ENCODE measurements around the gene ADM2. TPM values are rescaled to one million over a fixed set of nuclear protein-coding genes. Genes with fewer than 3 reads are reported as not detected.
A peak's percentile ranks its signal among the peaks of the same experiment; 100 is the strongest.

The ADM2 gene
- total RNA-seq, 1 donor from 2014 or later, result 3.7 TPM

DNA sequence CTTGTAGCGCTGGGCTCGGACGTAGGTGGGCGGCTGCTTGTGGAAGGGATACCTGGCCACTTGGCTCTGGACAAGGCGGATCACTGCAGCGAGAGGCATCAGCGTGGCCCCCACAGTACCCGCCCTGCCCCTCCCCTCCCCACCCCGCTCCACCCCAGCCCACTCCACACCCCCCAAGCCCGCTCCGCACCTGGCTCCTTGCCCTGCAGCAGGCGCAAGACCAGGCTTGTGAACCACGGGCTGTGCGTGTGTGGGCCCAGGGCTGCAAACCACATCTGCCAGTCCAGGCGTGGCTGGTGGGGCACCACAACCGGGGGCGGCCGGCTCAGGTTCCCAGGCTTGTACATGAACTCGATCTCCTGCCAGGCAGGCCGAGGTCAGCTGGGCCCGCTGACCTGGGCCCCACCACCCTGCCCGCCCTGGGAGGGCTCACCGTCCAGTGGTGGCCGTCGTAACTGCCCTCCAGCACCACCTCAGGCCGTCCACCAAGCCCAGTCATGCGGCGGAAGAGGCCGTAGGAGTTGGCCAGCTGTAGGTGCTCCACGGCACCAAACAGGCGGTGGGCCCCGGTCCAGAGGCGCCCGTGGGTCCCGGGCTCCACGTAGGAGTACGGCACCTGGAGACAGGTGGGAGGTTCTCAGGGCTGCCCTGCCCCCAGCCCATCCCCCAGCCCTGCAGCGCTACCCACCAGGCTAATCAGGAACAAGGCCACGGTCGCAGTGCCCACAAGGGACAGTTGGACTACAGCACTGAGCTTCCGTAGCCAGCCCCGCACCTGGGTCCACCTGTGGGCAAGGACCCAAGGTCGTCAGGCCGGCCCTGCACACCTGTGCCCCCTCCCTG, 23.2 kb downstream of the ADM2 start:
- TF ChIP-seq, protein P1, sequence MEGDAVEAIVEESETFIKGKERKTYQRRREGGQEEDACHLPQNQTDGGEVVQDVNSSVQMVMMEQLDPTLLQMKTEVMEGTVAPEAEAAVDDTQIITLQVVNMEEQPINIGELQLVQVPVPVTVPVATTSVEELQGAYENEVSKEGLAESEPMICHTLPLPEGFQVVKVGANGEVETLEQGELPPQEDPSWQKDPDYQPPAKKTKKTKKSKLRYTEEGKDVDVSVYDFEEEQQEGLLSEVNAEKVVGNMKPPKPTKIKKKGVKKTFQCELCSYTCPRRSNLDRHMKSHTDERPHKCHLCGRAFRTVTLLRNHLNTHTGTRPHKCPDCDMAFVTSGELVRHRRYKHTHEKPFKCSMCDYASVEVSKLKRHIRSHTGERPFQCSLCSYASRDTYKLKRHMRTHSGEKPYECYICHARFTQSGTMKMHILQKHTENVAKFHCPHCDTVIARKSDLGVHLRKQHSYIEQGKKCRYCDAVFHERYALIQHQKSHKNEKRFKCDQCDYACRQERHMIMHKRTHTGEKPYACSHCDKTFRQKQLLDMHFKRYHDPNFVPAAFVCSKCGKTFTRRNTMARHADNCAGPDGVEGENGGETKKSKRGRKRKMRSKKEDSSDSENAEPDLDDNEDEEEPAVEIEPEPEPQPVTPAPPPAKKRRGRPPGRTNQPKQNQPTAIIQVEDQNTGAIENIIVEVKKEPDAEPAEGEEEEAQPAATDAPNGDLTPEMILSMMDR (IDR thresholded peaks at IDR 0.05; ENCODE audit: insufficient read depth, low read length, severe bottlenecking), result no peak
- FAIRE-seq (no peak), DNase-seq (ENCODE audit: low read depth) (peak; percentile 68)
- Histone ChIP-seq H3K36me3 (ENCODE audit: control insufficient read depth, insufficient read depth, low read length) (peaks cover 15% of the 10 kb centered on the region), H3K4me3 (ENCODE audit: low read depth, low read length) (no peak overlapping the region), H3K27me3 (ENCODE audit: control insufficient read depth, insufficient read depth, low read length) (no peaks in the 10 kb centered on the region)

DNA sequence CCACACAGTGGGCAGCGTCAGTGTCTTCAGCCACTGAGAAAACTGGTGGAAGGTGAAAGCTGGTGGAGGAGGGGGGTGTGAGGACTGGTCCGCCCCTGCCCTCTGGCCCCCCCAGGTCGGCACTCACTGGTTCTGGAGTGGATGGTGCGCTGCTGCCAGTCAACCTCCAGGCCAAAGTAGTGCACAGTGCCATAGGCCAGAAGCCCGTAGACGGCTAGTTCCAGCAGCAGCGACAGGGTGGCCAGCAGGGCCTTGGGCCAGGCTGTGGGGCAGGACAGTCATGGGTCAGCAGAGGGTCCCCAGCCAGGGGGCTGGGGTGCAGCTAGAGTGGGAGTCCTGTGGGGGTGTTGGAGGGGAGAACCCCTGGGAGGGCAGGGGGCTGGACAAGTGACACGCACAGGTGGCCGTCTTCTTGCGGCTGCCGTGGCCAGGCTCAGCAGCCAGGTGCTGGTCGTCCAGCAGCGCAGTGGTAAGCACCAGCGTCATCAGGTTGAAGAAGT, 24.0 kb downstream of the ADM2 start:
- no peak overlapping the region for H3K4me3 ChIP-seq (ENCODE audit: low read depth, low read length)
- DNase-seq (ENCODE audit: low read depth) (no peak), FAIRE-seq (no peak)
- TF ChIP-seq, protein P1 (IDR thresholded peaks at IDR 0.05; ENCODE audit: insufficient read depth, low read length, severe bottlenecking), result no peak
- H3K27me3 ChIP-seq (ENCODE audit: control insufficient read depth, insufficient read depth, low read length), result no peaks in the 10 kb centered on the region
- peaks cover 15% of the 10 kb centered on the region for H3K36me3 ChIP-seq (ENCODE audit: control insufficient read depth, insufficient read depth, low read length)

DNA sequence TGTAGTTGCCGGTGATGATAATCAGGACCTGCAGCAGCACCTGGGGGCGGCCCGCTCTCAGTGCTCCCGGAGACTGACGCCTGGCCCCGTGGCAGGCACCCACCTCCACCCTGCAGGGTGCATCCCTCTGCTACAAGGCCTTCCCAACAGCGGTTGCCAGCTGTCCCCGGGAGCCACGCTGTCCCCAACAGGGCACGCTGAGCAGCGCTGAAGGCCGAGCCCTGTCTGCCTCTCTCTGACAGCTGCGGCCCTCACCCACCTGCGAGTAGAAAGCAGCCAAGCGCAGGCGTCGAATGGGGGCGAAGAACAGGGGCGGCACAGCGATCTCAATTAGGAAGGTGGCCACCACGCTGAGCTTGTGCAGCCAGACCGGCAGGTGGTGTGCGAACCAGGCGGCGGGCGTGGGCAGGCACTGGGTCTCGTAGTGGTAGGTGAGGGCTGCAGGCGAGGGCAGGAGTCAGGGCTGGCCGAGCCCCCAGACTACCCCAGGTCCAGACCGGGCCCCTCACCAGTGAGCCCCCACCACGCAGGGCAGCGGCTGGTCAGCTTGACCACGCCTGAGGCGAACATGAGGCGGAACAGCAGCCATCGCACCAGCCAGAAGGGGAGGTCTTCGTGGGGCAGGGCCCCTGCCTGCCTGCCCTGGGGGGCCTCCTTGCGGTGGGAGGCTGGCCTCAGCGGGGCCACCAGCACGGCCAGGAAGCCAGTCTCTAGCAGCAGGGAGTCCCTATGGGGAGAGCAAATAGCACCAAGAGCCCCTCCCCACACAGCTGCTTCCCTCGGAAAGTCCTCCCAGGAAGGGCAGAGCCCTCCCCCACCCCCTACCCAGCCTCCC, 24.6 kb downstream of the ADM2 start:
- peaks cover 15% of the 10 kb centered on the region for H3K36me3 ChIP-seq (ENCODE audit: control insufficient read depth, insufficient read depth, low read length)
- no peak for FAIRE-seq

DNA sequence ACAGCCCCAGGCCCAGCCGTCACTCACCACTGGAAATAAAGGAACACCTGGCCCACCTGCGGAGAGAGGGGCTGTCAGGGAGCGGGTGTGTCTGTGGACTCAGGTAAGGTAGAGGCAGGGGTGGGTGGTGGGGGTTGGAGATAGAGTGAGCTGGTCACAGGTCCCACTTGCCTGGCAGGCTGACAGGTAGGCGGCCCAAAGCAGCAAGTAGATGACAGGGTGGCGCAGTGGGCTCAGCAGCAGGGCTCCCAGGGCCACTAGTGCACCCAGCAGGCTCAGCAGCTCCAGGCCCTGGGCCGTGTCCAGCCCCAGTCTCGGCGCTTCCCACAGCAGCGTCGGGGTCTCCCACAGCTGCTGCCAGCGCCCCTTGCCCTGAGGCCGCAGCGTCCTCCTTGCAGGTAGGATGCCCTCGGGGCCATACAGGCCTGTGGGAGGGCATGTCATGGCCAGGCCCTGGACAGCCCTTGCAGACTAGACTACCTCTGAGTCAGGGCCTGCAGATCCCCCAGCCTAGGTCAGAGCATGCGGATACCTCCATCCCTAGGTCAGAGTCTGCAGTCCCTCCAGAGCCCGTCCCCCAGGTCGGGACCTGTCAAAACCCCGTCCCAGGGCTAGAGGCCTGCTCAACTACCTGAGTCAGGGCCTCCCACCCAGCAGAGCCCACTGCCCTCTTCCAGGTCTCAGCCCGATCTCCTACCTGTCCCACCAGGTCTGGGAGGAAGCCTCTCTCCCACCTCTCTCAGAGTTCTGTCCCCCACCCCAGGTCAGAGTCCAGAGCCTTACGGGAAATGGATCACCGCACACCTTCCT, 25.5 kb downstream of the ADM2 start:
- FAIRE-seq (no peak), DNase-seq (ENCODE audit: low read depth) (peak; percentile 28)
- H3K36me3 ChIP-seq (ENCODE audit: control insufficient read depth, insufficient read depth, low read length), result peaks cover 15% of the 10 kb centered on the region
- peak overlapping the region; percentile 97 for H3K4me3 ChIP-seq (ENCODE audit: low read depth, low read length)
- TF ChIP-seq, protein P1 (IDR thresholded peaks at IDR 0.05; ENCODE audit: insufficient read depth, low read length, severe bottlenecking), result no peak
- H3K27me3 ChIP-seq (ENCODE audit: control insufficient read depth, insufficient read depth, low read length), result no peaks in the 10 kb centered on the region

More for the DNA sequence above, 24.6 kb downstream of the ADM2 start:
- no peaks in the 10 kb centered on the region for H3K27me3 ChIP-seq (ENCODE audit: control insufficient read depth, insufficient read depth, low read length)
- H3K4me3 ChIP-seq (ENCODE audit: low read depth, low read length), result no peak overlapping the region
- DNase-seq (ENCODE audit: low read depth), result no peak
- TF ChIP-seq, protein P1 (IDR thresholded peaks at IDR 0.05; ENCODE audit: insufficient read depth, low read length, severe bottlenecking), result no peak

DNA sequence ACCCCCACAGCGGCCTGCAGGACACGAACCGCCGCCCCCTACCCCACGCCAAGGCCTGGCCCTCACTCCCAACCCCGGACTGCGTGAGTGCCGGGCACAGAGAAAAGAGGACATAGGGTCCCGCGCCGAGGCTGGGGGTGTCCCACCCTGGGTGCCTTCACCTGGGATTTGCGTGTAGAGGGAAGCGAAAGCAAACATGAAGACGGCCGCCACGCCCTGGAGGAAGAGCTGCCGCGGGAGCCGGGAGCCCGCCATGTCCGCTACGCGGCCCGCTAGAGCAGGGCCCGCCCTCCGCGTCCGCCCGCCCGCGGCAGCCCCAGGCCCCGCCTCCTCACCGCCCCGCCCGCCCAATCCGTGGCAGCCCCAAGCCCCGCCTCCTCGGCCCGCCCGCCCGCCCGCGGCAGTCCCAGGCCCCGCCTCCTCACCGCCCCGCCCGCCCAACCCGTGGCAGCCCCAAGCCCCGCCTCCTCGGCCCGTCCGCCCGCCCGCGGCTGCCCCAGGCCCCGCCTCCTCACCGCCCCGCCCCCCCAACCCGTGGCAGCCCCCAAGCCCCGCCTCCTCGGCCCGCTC, 26.2 kb downstream of the ADM2 start, which contains the start of gene LMF2:
Gene LMF2, minus strand, starts transcription at position 282 of the 570 bp plus-strand sequence. Its CDS starts 27 bp downstream, at position 255.
- FAIRE-seq, result no peak
- TF ChIP-seq, protein P1 (IDR thresholded peaks at IDR 0.05; ENCODE audit: insufficient read depth, low read length, severe bottlenecking), result no peak
- no peaks in the 10 kb centered on the region for H3K27me3 ChIP-seq (ENCODE audit: control insufficient read depth, insufficient read depth, low read length)
- peaks cover 15% of the 10 kb centered on the region for H3K36me3 ChIP-seq (ENCODE audit: control insufficient read depth, insufficient read depth, low read length)
- peak within 1 kb of the TSS; percentile 97 for H3K4me3 ChIP-seq (ENCODE audit: low read depth, low read length)
- peak; percentile 42 for DNase-seq (ENCODE audit: low read depth)
